AG04450 (cell line): Measurements from ENCODE around the gene ATP9B. TPM values are rescaled to one million over a fixed set of nuclear protein-coding genes. Genes with fewer than 3 reads are reported as not detected.

ENCODE experiments used
- CTCF ChIA-PET: fragments of 300-600, 350-600 bp; formaldehyde crosslinking; extraction: SDS; loops from one replicate; lab custom pipeline; 2022; ENCODE audit warnings: antibody characterized with exemption, inconsistent platforms; lab: Charles Lee
- POLR2A ChIA-PET: fragments of 350-600 bp; formaldehyde crosslinking; extraction: SDS; loops from one replicate; lab custom pipeline; 2021; ENCODE audit warnings: antibody characterized with exemption, inconsistent platforms; lab: Yijun Ruan, JAX
- DNase-seq: peaks from one replicate; pipeline ENCODE4 v3.0.0-alpha.2; 2011; ENCODE audit warnings: low read depth, low spot score
- H3K27ac ChIP-seq: one replicate; pipeline ENCODE4 v1.5.1; 2012; ENCODE audit warnings: low read depth, low read length, control low read depth
- H3K27me3 ChIP-seq: one replicate; pipeline ENCODE4 v1.6.0; 2012; ENCODE audit warnings: low read length; ENCODE audit not compliant: control insufficient read depth, insufficient read depth
- H3K4me3 ChIP-seq: 2 replicates; pipeline ENCODE4 v1.5.1; 2011; ENCODE audit warnings: mild to moderate bottlenecking, low read depth, low read length, control low read depth
- H3K9me3 ChIP-seq: 2 replicates; pipeline ENCODE4 v1.5.1; 2012; ENCODE audit warnings: low read length; ENCODE audit not compliant: control insufficient read depth, insufficient read depth
- CTCF ChIP-seq: IDR thresholded peaks from 2 replicates; pipeline ENCODE4 v1.5.1; 2011; ENCODE audit warnings: low read depth, low read length, control low read depth, inconsistent platforms
- polyA plus RNA-seq: library from polyadenylated mRNA; depleted of rRNA; stranded (reverse); fragments of >200 nt; gene quantifications from 2 replicates; pipeline ENCODE4 v1.2.3, GENCODE V29; 2011

The ATP9B gene
- polyA plus RNA-seq, 1 experiment: 18.1 TPM

DNA sequence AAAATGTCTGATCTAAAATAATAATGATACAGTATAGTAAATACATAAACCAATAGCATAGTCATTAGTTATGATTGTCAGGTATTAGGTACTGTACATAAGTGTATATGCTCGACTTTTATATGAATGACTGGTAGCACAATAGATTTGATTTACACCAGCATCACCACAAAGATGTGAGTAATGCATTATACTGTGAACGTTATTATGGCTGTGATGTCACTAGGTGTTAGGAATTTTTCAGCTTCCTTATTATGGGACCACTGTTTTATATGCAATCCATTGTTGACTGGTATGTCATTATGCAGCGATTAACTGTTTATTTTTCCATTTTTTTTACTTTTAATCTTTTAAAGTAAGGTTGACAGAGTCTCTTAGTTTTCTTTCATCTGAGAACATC, 23.7 kb downstream of the ATP9B start:
- no peak overlapping the region for H3K4me3 ChIP-seq
- CTCF ChIA-PET: no interaction called here
- TF ChIP-seq CTCF: no peak
- no peak for DNase-seq
- no peaks in the 10 kb centered on the region for H3K9me3 ChIP-seq
- no peak overlapping the region for H3K27ac ChIP-seq
- POLR2A ChIA-PET: no interaction called here
- H3K27me3 ChIP-seq: no peaks in the 10 kb centered on the region

DNA sequence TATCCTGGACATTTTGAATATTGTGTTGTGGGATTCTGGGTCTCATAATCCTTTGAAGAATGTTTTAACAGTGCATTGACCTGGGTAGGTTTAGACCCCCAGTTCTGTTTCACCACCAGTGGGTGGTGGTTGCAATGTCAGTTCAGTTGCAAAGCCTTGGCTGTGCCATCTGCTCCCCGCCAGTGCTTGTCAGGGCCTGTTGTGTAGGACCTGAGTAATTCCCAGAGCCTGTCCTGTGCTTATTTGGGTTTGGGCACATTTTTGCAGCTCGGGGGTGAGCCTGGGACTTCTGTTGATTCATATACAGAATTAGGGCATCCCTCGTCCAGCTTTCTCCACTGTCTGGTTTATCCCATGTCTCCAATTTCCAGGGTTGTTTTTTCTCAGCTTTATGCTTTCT, 24.8 kb downstream of the ATP9B start:
- TF ChIP-seq CTCF: no peak
- no peaks in the 10 kb centered on the region for H3K27me3 ChIP-seq
- ChIA-PET POLR2A (no interaction called here), CTCF (no interaction called here)
- DNase-seq: no peak
- H3K4me3 ChIP-seq: no peak overlapping the region
- H3K9me3 ChIP-seq: no peaks in the 10 kb centered on the region
- no peak overlapping the region for H3K27ac ChIP-seq

GRCh38 chr18:79095216-79095615, 26.0 kb downstream of the ATP9B start:
- H3K9me3 ChIP-seq: no peaks in the 10 kb centered on the region
- H3K4me3 ChIP-seq: no peak overlapping the region
- POLR2A ChIA-PET: no interaction called here
- no peak for DNase-seq
- CTCF ChIA-PET: no interaction called here
- TF ChIP-seq CTCF: no peak
- no peak overlapping the region for H3K27ac ChIP-seq
- H3K27me3 ChIP-seq: no peaks in the 10 kb centered on the region

- Histone ChIP-seq H3K4me3 (no peak overlapping the region), H3K27ac (no peak overlapping the region), H3K9me3 (no peaks in the 10 kb centered on the region), H3K27me3 (no peaks in the 10 kb centered on the region)
- POLR2A ChIA-PET: no interaction called here
- no peak for DNase-seq
- CTCF ChIA-PET: no interaction called here
- TF ChIP-seq CTCF: no peak
Measured at GRCh38 chr18:79100944-79101343, 31.8 kb downstream of the ATP9B start.

- no peak overlapping the region for H3K4me3 ChIP-seq
- no peak for DNase-seq
- ChIA-PET POLR2A (no interaction called here), CTCF (no interaction called here)
- H3K9me3 ChIP-seq: no peaks in the 10 kb centered on the region
- TF ChIP-seq CTCF: no peak
- no peaks in the 10 kb centered on the region for H3K27me3 ChIP-seq
- no peak overlapping the region for H3K27ac ChIP-seq
Measured at GRCh38 chr18:79102886-79103285, 33.7 kb downstream of the ATP9B start.
